NOMO-1 treated with dmso at 0.1 percent for 144 hours (cell line): Measurements from ENCODE around the gene CLCA1.

Experiments used
- DNase-seq: peaks from one replicate; lab custom pipeline; 2025; ENCODE audit not compliant: unreplicated experiment; lab: John Stamatoyannopoulos, UW

Gene CLCA1

GRCh38 chr1:86541859-86542258 is 73.1 kb downstream of the CLCA1 start:
- no peak for DNase-seq

DNA sequence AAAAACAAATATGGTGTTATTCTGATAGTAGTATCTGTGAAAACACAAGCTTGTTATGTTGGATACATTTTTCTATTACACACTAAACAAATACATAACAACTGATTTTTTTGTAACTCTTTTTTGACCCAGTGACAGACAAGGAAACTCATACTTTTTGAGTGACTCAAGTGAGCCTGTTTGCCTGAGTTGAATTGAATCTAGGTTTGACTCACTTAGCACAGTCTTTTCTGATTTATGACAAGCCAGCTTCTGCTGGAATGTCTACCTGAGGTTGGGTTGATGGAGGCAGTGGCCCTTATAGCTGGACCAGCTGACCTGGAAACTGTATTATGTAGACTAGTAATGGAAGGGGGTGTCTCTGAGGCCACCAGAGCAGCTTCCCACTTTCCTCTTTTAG is 73.9 kb downstream of the CLCA1 start:
- DNase-seq = no peak

GRCh38 chr1:86546787-86547221 is 78.1 kb downstream of the CLCA1 start, which contains the start of gene CLCA4:
Gene CLCA4, plus strand, starts transcription at chr1:86547078. Its CDS starts 42 bp downstream, at chr1:86547120.
- no peak for DNase-seq

DNA sequence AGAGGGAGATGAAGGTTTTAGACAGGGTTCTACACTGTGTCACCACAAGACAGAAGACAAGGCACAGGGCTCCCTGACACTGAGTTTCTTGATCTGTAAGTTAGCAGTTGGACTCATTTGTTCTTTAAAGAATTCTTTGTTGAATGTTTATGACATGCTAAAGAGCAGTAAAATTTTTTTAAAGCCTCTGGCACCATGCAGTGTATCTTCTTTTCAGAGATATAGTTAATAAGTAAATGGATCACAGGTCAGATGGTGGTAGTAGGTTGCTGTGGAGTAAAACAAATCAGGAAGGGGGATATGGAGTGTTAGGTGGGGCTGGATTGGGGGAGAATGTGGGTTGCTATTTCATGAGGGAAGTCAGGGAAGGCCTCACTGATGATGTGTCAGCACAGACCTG is 80.1 kb downstream of the CLCA1 start:
- no peak for DNase-seq
